Measurements from ENCODE around the gene PEX14.

PEX14 gene

GRCh38 chr1:10494418-10494753 is 19.6 kb downstream of the PEX14 start:
- H3K9ac ChIP-seq (ENCODE audit: low read length) = no peak overlapping the region; the same call in 1 of the 2 replicates
- TF ChIP-seq EZH2phosphoT487 (IDR thresholded peaks at IDR 0.05; ENCODE audit: low read depth) = no peak
- TF ChIP-seq CTCF (IDR thresholded peaks at IDR 0.05; ENCODE audit: low read depth, low read length) = no peak
- H3K4me2 ChIP-seq (ENCODE audit: low read length) = peak overlapping the region; percentile 100
- H2AFZ ChIP-seq (ENCODE audit: low read depth, low read length) = no peak overlapping the region
- no peaks in the 10 kb centered on the region for H3K27me3 ChIP-seq (ENCODE audit: low read depth, low read length)
- peaks cover 4% of the 10 kb centered on the region for H3K36me3 ChIP-seq (replicated peaks; ENCODE audit: low read depth, low read length)
- no peak overlapping the region for H3K27ac ChIP-seq (ENCODE audit: low read length)
- H3K9me3 ChIP-seq (ENCODE audit: insufficient read depth, low read length) = no peaks in the 10 kb centered on the region
- H3K4me1 ChIP-seq (ENCODE audit: low read length) = peaks cover 22% of the 10 kb centered on the region
- H3K4me3 ChIP-seq (ENCODE audit: low read length) = peak overlapping the region; percentile 83; the same call in 1 of the 2 replicates
- H3K79me2 ChIP-seq (ENCODE audit: low read length) = peaks cover 10% of the 10 kb centered on the region
- H4K20me1 ChIP-seq (ENCODE audit: insufficient read depth, low read length) = peaks cover 17% of the 10 kb centered on the region

GRCh38 chr1:10494754-10495474 is 20.2 kb downstream of the PEX14 start:
- Histone ChIP-seq H3K79me2 (ENCODE audit: low read length) (peaks cover 9% of the 10 kb centered on the region), H2AFZ (ENCODE audit: low read depth, low read length) (peak overlapping the region; percentile 54; the same call in 1 of the 2 replicates)

GRCh38 chr1:10495475-10495817 is 20.7 kb downstream of the PEX14 start:
- peaks cover 17% of the 10 kb centered on the region for H4K20me1 ChIP-seq (ENCODE audit: insufficient read depth, low read length)

More at GRCh38 chr1:10494754-10495474, 20.2 kb downstream of the PEX14 start:
- peaks cover 4% of the 10 kb centered on the region for H3K36me3 ChIP-seq (replicated peaks; ENCODE audit: low read depth, low read length)
- peak overlapping the region; percentile 83 for H3K4me3 ChIP-seq (ENCODE audit: low read length)
- H4K20me1 ChIP-seq (ENCODE audit: insufficient read depth, low read length) = peaks cover 17% of the 10 kb centered on the region
- peak overlapping the region; percentile 58; the same call in 1 of the 2 replicates for H3K9ac ChIP-seq (ENCODE audit: low read length)
- H3K27me3 ChIP-seq (ENCODE audit: low read depth, low read length) = no peaks in the 10 kb centered on the region
- H3K9me3 ChIP-seq (ENCODE audit: insufficient read depth, low read length) = no peaks in the 10 kb centered on the region
- peak overlapping the region; percentile 100 for H3K4me2 ChIP-seq (ENCODE audit: low read length)
- H3K27ac ChIP-seq (ENCODE audit: low read length) = peak overlapping the region; percentile 70
- TF ChIP-seq EZH2phosphoT487 (IDR thresholded peaks at IDR 0.05; ENCODE audit: low read depth) = no peak
- TF ChIP-seq CTCF (IDR thresholded peaks at IDR 0.05; ENCODE audit: low read depth, low read length) = peak; percentile 75
- H3K4me1 ChIP-seq (ENCODE audit: low read length) = peaks cover 19% of the 10 kb centered on the region

More at GRCh38 chr1:10495475-10495817, 20.7 kb downstream of the PEX14 start:
- H3K4me1 ChIP-seq (ENCODE audit: low read length) = peaks cover 19% of the 10 kb centered on the region
- H3K9ac ChIP-seq (ENCODE audit: low read length) = no peak overlapping the region
- no peak for TF ChIP-seq EZH2phosphoT487 (IDR thresholded peaks at IDR 0.05; ENCODE audit: low read depth)
- TF ChIP-seq CTCF (IDR thresholded peaks at IDR 0.05; ENCODE audit: low read depth, low read length) = no peak
- H3K79me2 ChIP-seq (ENCODE audit: low read length) = peaks cover 8% of the 10 kb centered on the region
- no peak overlapping the region for H2AFZ ChIP-seq (ENCODE audit: low read depth, low read length)
- H3K27ac ChIP-seq (ENCODE audit: low read length) = peak overlapping the region; percentile 70
- no peaks in the 10 kb centered on the region for H3K27me3 ChIP-seq (ENCODE audit: low read depth, low read length)
- H3K36me3 ChIP-seq (replicated peaks; ENCODE audit: low read depth, low read length) = peaks cover 4% of the 10 kb centered on the region
- H3K4me2 ChIP-seq (ENCODE audit: low read length) = peak overlapping the region; percentile 100
- peak overlapping the region; percentile 83 for H3K4me3 ChIP-seq (ENCODE audit: low read length)
- H3K9me3 ChIP-seq (ENCODE audit: insufficient read depth, low read length) = no peaks in the 10 kb centered on the region

Data from OCI-LY3 (cell line).